Measurements from ENCODE around the gene HMGXB3.

- TF ChIP-seq EP300 (IDR thresholded peaks at IDR 0.05) (no peak), CTCF (IDR thresholded peaks at IDR 0.05) (no peak), POLR2A (IDR thresholded peaks at IDR 0.05) (no peak), POLR2AphosphoS5 (IDR thresholded peaks at IDR 0.05) (no peak)
Observed at GRCh38 chr5:150046031-150046430, 45.5 kb downstream of the HMGXB3 start.

Data from sigmoid colon (tissue), 4 donors.